ENCODE data around the gene BCKDK.
"Not testable (repeated sequence)": the region's sequence is repeated elsewhere in the genome, so short reads cannot be mapped to it uniquely, and the experiment has no call there.

BCKDK gene

GRCh38 chr16:31100876-31101641 lies 7.1 kb upstream of the BCKDK start:
- DNase-seq: not testable (repeated sequence)

DNA sequence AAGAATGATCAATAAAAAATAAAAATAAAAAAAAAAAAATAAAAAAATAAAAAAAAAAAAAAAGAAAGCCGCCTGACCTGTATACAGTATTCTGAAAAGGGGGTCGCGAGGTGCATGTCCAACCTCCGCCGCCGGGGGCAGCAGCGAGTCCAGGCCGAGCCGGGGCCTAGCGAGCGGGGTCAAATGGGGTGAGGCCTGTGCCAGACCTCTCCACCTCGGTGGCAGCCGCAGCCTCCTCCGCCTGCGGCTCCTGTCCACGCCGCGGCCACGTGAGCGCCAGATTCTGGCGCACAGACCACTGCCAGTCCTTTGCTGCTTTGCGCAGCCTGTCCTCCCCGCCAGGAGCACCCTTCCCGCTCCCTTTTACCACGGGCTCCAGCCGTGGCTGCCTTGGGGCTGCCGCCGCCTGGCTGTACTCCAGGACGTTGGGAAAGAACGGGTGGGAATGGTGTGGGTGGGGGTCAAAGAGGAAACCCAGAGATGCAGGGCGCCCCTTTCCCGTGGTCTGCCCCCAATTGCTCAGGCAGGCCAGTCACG lies 2.4 kb upstream of the BCKDK start:
- DNase-seq: peak; percentile 83

- DNase-seq: no peak
Measured at GRCh38 chr16:31106509-31107464, 1.4 kb upstream of the BCKDK start.

DNA sequence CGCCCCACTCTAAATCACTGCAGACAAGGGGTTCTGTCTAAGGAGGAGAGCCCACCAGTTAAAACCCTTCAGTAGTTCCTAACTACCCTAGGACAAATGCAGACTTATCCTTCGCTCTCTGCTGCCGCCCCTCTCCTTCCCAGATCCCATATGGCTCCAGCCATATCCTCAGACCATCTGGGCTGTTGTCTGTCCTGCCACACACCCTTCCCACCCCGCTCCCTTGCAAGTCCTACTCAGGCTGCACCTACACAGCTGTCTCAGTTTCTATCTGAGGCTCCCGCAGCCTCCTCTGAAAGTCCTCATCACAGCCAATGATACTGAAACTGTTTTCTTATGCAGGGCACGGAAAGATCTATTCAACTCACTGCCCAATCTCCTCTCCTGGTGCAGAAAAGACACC lies 720 bp upstream of the BCKDK start:
- DNase-seq: no peak

DNA sequence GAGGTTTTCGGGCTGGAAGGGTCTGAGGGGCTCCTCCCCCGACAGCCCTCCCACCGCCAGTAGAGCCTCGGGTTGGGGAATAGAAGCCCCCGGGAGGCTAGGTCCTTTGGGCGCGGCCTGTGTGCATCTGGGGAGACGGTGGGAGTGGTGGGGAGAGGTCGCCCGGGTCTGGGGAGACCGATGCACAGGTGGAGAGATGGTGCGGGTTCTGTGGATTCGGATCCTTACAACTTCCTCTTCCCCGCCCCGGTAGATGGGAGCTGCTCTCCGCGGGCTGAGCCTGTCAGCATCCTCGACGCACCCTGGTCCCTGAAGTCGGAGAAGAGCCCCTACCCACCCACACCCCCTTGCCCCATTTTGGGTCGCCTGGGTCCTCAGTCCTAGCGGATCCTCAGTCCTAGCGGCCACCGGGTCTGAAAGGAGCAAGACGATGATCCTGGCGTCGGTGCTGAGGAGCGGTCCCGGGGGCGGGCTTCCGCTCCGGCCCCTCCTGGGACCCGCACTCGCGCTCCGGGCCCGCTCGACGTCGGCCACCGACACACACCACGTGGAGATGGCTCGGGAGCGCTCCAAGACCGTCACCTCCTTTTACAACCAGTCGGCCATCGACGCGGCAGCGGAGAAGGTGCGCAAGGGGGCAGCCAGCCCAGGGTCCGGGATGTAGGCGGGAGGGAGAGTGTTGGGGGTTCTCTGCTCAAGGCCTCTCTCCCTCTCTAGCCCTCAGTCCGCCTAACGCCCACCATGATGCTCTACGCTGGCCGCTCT lies 790 bp downstream of the BCKDK start:
- no peak for DNase-seq

- DNase-seq: no peak
Measured at GRCh38 chr16:31109622-31110021, 1.4 kb downstream of the BCKDK start.

- no peak for DNase-seq
Measured at GRCh38 chr16:31110106-31111034, 2.2 kb downstream of the BCKDK start.

DNA sequence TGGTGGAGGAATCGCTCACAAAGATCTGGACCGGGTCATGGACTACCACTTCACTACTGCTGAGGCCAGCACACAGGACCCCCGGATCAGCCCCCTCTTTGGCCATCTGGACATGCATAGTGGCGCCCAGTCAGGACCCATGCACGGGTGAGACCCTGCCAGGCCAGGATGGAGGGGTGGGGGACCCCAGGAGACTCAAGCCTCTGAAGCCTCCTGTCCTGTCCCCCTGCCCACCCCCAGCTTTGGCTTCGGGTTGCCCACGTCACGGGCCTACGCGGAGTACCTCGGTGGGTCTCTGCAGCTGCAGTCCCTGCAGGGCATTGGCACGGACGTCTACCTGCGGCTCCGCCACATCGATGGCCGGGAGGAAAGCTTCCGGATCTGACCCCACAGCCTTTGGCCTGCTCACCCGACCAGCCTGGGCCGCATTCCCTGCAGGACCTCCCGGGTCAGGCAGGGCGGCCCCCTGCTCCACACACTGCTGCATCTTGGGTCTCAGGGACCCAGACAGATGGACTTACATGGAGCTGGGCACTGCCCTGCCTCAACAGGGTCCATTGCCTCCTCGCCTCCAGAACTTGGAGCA lies 3.8 kb downstream of the BCKDK start:
- DNase-seq: no peak

GRCh38 chr16:31112711-31113110 lies 4.5 kb downstream of the BCKDK start:
- no peak for DNase-seq

DNA sequence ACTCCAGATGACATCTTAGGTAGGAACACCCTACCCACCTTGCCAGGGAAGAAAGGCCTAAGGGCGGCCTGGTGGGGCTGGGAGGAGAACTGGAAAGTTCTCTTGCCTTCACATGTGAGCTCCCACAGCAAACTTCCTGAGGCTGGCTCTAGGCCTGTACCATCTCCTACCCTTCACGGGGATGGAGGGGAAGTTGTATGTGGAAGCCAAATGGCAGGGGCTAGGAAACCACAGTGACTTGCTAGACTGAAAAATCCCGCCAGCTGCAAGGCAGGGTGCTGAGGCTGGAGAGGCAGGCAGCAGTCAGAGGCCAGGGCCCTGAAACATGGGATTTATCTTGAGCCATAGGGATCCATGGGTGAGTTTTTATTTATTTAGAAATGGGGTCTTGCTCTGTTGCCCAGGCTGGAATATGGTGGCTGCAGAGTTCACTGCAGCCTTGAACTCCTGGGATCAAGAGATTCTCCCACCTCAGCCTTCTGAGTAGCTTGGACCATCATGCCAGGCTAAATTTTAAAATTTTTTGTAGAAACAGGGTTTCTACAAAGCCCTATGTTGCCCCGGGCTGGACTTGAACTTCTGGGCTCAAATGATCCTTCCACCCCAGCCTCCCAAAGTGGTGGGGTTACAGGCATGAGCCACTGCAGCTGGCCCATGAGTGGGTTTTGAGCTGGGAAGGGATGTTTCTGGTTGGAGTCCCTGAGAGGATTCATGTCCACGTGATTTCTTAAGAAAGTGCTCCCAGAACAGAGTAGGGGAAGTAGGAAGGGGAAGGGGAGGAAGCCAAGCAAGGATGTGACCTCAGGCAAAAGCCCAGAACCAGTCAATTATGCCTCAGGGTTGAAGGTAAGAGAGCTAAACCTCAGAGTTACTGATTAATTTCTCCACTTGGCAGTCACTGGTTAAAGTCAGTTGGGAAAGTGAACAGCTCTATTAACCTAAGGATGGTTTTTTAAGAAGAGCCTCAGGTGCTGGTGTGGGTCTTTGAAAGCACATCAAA lies 5.2 kb downstream of the BCKDK start:
- no peak for DNase-seq

- DNase-seq: no peak
Measured at GRCh38 chr16:31114468-31114867, 6.3 kb downstream of the BCKDK start.

GRCh38 chr16:31117384-31118222 lies 9.4 kb downstream of the BCKDK start, which contains the start of gene KAT8:
TSS of gene KAT8 (plus strand) at chr16:31117664. CDS start at chr16:31117682, 18 bp downstream.
- DNase-seq: peak; percentile 99

GRCh38 chr16:31118223-31119155 lies 10.3 kb downstream of the BCKDK start:
- no peak for DNase-seq

GRCh38 chr16:31120129-31120528 lies 11.9 kb downstream of the BCKDK start:
- DNase-seq: no peak

- no peak for DNase-seq
Measured at GRCh38 chr16:31125844-31126243, 17.7 kb downstream of the BCKDK start.

- no peak for DNase-seq
Measured at GRCh38 chr16:31127182-31127581, 19.0 kb downstream of the BCKDK start.

- DNase-seq: no peak
Measured at GRCh38 chr16:31128711-31129567, 20.8 kb downstream of the BCKDK start.
